GM12878 (cell line): Measurements from ENCODE around the gene HCRTR2. TPM values are rescaled to one million over a fixed set of nuclear protein-coding genes. Genes with fewer than 3 reads are reported as not detected.

ENCODE experiments used
- ATAC-seq: fragments of 200-7000 bp; cut with Tn5 transposase; 3 replicates; pipeline ENCODE4 v1.9.1; 2020; ENCODE audit warnings: mild to moderate bottlenecking, moderate library complexity
- BruUV-seq: library from RNA; stranded (reverse); fragments of 400-500 nt; replicated peaks from 2 replicates; lab custom pipeline; 2021; lab: Mats Ljungman, UMichigan
- CTCF ChIA-PET: fragments of 300-600 bp; sonication (Branson Sonifier 250); formaldehyde crosslinking; extraction: SDS; loops from one replicate; lab custom pipeline; 2021; ENCODE audit warnings: inconsistent platforms; lab: Yijun Ruan, JAX
- POLR2A ChIA-PET: fragments of 350-600 bp; formaldehyde crosslinking; extraction: SDS; loops from one replicate; lab custom pipeline; 2021; ENCODE audit warnings: inconsistent platforms; lab: Charles Lee
- RAD21 ChIA-PET: fragments of 300-600 bp; sonication (Branson Sonifier 250); formaldehyde crosslinking; loops from one replicate; lab custom pipeline; 2023; ENCODE audit warnings: antibody characterized with exemption; ENCODE audit not compliant: unreplicated experiment; lab: Charles Lee
- SMC1A ChIA-PET: fragments of 300-600 bp; sonication (Branson Sonifier 250); formaldehyde crosslinking; loops from one replicate; lab custom pipeline; 2023; ENCODE audit not compliant: unreplicated experiment, uncharacterized antibody; lab: Charles Lee
- DNase-seq: peaks from one replicate; pipeline ENCODE4 v3.0.0-alpha.2; 2011; ENCODE audit warnings: low read depth, low spot score
- FAIRE-seq: peaks from 3 replicates; lab custom pipeline; 2011; peaks lifted over from hg19 to GRCh38; lab: Jason Lieb, UNC
- H2AFZ ChIP-seq: 2 replicates; pipeline ENCODE4 v1.6.0; 2011; ENCODE audit warnings: low read depth, low read length, control low read depth; ENCODE audit not compliant: control insufficient read depth
- H3K27ac ChIP-seq: 2 replicates; pipeline ENCODE4 v1.5.1; 2011; ENCODE audit warnings: control low read depth; ENCODE audit not compliant: control insufficient read depth, insufficient read depth
- H3K27me3 ChIP-seq, 2 experiments: replicated peaks in 1 of 2; 2 replicates each; pipeline versions ENCODE4 v1.6.0 to v1.6.1; 2011; ENCODE audit warnings: low read length in 1 of 2; ENCODE audit not compliant: control insufficient read depth in 2 of 2, insufficient read depth in 2 of 2
- H3K36me3 ChIP-seq, 2 experiments: 2 replicates each; pipeline ENCODE4 v1.5.1; 2011; ENCODE audit warnings: low read length in 1 of 2; ENCODE audit not compliant: control insufficient read depth in 2 of 2, insufficient read depth in 2 of 2
- H3K4me1 ChIP-seq: 2 replicates; pipeline ENCODE4 v1.6.1; 2011; ENCODE audit warnings: mild to moderate bottlenecking, low read length, moderate library complexity, mixed read lengths; ENCODE audit not compliant: control insufficient read depth, insufficient read depth
- H3K4me2 ChIP-seq: 2 replicates; pipeline ENCODE4 v1.6.0; 2011; ENCODE audit warnings: control low read depth; ENCODE audit not compliant: control insufficient read depth, insufficient read depth
- H3K4me3 ChIP-seq: fragments of 200-600 bp; sonication (generic); 2 replicates; pipeline ENCODE4 v1.5.1; 2016
- H3K79me2 ChIP-seq: 2 replicates; pipeline ENCODE4 v1.6.0; 2011; ENCODE audit warnings: low read length; ENCODE audit not compliant: control insufficient read depth, insufficient read depth
- H3K9ac ChIP-seq: 2 replicates; pipeline ENCODE4 v1.8.0; 2011; ENCODE audit warnings: low read length, control low read depth, mixed read lengths; ENCODE audit not compliant: control insufficient read depth, insufficient read depth
- H3K9me3 ChIP-seq: replicated peaks from 3 replicates; pipeline ENCODE4 v1.5.1; 2011; ENCODE audit warnings: mild to moderate bottlenecking, low read length; ENCODE audit not compliant: control insufficient read depth, insufficient read depth
- H4K20me1 ChIP-seq: 2 replicates; pipeline ENCODE4 v1.6.0; 2011; ENCODE audit not compliant: control insufficient read depth, insufficient read depth
- GATAD2B ChIP-seq: fragments of 450-650 bp; conservative IDR thresholded peaks from 2 replicates; pipeline ENCODE4 v1.6.1; 2017; ENCODE audit warnings: low read depth, mild to moderate bottlenecking, moderate library complexity
- HDGF ChIP-seq: fragments of 450-650 bp; IDR thresholded peaks from 2 replicates; pipeline ENCODE4 v1.6.1; 2016; ENCODE audit warnings: antibody characterized with exemption
- IKZF2 ChIP-seq, 2 experiments: fragments of 450-650 bp; IDR thresholded peaks; 2 replicates each; pipeline ENCODE4 v1.6.1; 2017; ENCODE audit warnings: mild to moderate bottlenecking in 2 of 2, moderate library complexity in 2 of 2
- IRF3 ChIP-seq: fragments of 450-650 bp; IDR thresholded peaks from 2 replicates; pipeline ENCODE4 v1.6.1; 2014; ENCODE audit warnings: mild to moderate bottlenecking
- MYC ChIP-seq: IDR thresholded peaks from 2 replicates; pipeline ENCODE4 v1.6.1; 2011; ENCODE audit warnings: mild to moderate bottlenecking, low read length, moderate library complexity, inconsistent platforms; ENCODE audit not compliant: insufficient read depth, insufficient replicate concordance, insufficient read length, severe bottlenecking
- POU2F2 ChIP-seq: IDR thresholded peaks from 3 replicates; pipeline ENCODE4 v1.6.1; 2011; ENCODE audit warnings: low read depth, mild to moderate bottlenecking, low read length, borderline replicate concordance
- PRDM15 ChIP-seq: fragments of 450-650 bp; formaldehyde crosslinking; IDR thresholded peaks from 2 replicates; pipeline ENCODE4 v1.4.0; 2020; ENCODE audit warnings: mild to moderate bottlenecking, moderate library complexity
- SIX5 ChIP-seq: IDR thresholded peaks from 2 replicates; pipeline ENCODE4 v1.6.1; 2011; ENCODE audit warnings: mild to moderate bottlenecking, low read depth, low read length, moderate library complexity; ENCODE audit not compliant: severe bottlenecking
- WGBS: methylation state at CpG from one replicate; pipeline ENCODE4 v1.1.6; 2016; ENCODE audit warnings: low lambda C conversion rate; ENCODE audit not compliant: insufficient replicate concordance, insufficient coverage; ENCODE audit errors: missing lambda C conversion rate; 5-methylcytosine and 5-hydroxymethylcytosine counted together
- in situ Hi-C: fragments of 300-500 bp; cut with MboI; formaldehyde crosslinking; loops from 9 replicates; pipeline ENCODE4 v1.14.3; 2018; ENCODE audit warnings: mixed read lengths
- intact Hi-C: fragments of 100-400 bp; cut with micrococcal nuclease; formaldehyde crosslinking; loops from one replicate; pipeline ENCODE4 v1.14.2; 2022; ENCODE audit not compliant: unreplicated experiment
- polyA plus RNA-seq, 11 experiments: library from polyadenylated mRNA; depleted of rRNA in 4 of 11; unstranded in 6 of 11; stranded (reverse) in 5 of 11; fragments of >200 nt; fragmentation: Nextera tagmentation in 4 of 11; fragmentation: Illumina TruSeq in 1 of 11; extraction: Ambion mirVana in 4 of 11; extraction: Trizol in 1 of 11; gene quantifications; 1 replicate in 1 of 11; 2 replicates in 10 of 11; pipeline versions ENCODE4 v1.2.1 to v1.2.3, GENCODE V29; 2011 to 2016; ENCODE audit warnings: inconsistent platforms in 2 of 11, missing spikeins in 2 of 11, low read depth in 1 of 11
- total RNA-seq, 4 experiments: library from RNA; depleted of rRNA in 3 of 4; stranded (reverse); fragments of >200 nt in 3 of 4; fragmentation: Illumina TruSeq in 1 of 4; extraction: Trizol in 1 of 4; gene quantifications; 2 replicates each; pipeline versions ENCODE4 v1.2.1 to v1.2.3, GENCODE V29; 2013 to 2021

Gene HCRTR2
- total and polyA plus RNA-seq, 10 of the 15 experiments (the other 5 are each of a cell fraction or from before 2014, with no cell fraction given), result not detected

- TF ChIP-seq POU2F2, result no peak
- no peak for TF ChIP-seq IKZF2 (IDR thresholded peaks at IDR 0.05)
- no peak for TF ChIP-seq HDGF
- no peak for TF ChIP-seq GATAD2B
- TF ChIP-seq SIX5, result no peak
- TF ChIP-seq MYC, result no peak
- no peak for TF ChIP-seq IRF3
These were observed 53.5 kb downstream of the HCRTR2 start (continued) for GRCh38 chr6:55227862-55228261.

- intact Hi-C loops (no loop called here), in situ Hi-C loops (loop anchor here (10.0 kb wide), 1 partner anchor 1254 kb away; no protein-coding TSS in a partner anchor)
- Histone ChIP-seq H4K20me1 (no peaks in the 10 kb centered on the region), H2AFZ (no peak overlapping the region), H3K27me3 (no peaks in the 10 kb centered on the region), H3K4me3 (no peak overlapping the region), H3K36me3 (no peaks in the 10 kb centered on the region), H3K9ac (no peak overlapping the region), H3K4me1 (no peaks in the 10 kb centered on the region), H3K27ac (no peak overlapping the region), H3K79me2 (no peaks in the 10 kb centered on the region), H3K4me2 (no peak overlapping the region), H3K9me3 (no peaks in the 10 kb centered on the region)
- POLR2A ChIA-PET, result no interaction called here
- no peak for TF ChIP-seq PRDM15 (CRISPR knock-in tag)
- BruUV-seq, result no TSS peak
- no peak for DNase-seq
- ATAC-seq, result no peak
- CTCF ChIA-PET, result no interaction called here
- WGBS, result 85% methylated on average over 1 of the region's 1 CpG
- RAD21 ChIA-PET, result no interaction called here
- no peak for FAIRE-seq
- SMC1A ChIA-PET, result no interaction called here
These were observed 64.8 kb downstream of the HCRTR2 start for GRCh38 chr6:55239099-55239498.
